H54 (cell line): ENCODE results near the gene ALOX5AP.

ENCODE experiments used
- DNase-seq: peaks from one replicate; pipeline ENCODE4 v3.0.0; 2011; ENCODE audit warnings: low spot score, mixed read lengths; ENCODE audit not compliant: insufficient read length
- FAIRE-seq: peaks from 3 replicates; lab custom pipeline; 2011; peaks lifted over from hg19 to GRCh38; lab: Jason Lieb, UNC
- POLR2A ChIP-seq: IDR thresholded peaks from 2 replicates; pipeline ENCODE4 v1.6.1; 2011; ENCODE audit warnings: low read depth, mild to moderate bottlenecking, low read length

Gene ALOX5AP

GRCh38 chr13:30796631-30797601 is 61.6 kb downstream of the ALOX5AP start:
- no peak for DNase-seq
- FAIRE-seq: no peak
- TF ChIP-seq POLR2A: no peak

GRCh38 chr13:30797847-30798535 is 62.6 kb downstream of the ALOX5AP start:
- no peak for DNase-seq
- no peak for TF ChIP-seq POLR2A
- FAIRE-seq: no peak

- no peak for TF ChIP-seq POLR2A
- no peak for DNase-seq
- FAIRE-seq: no peak
Observed at GRCh38 chr13:30798776-30799355, 63.5 kb downstream of the ALOX5AP start.

GRCh38 chr13:30799356-30799824 is 64.0 kb downstream of the ALOX5AP start:
- TF ChIP-seq POLR2A: no peak
- no peak for FAIRE-seq

GRCh38 chr13:30800107-30800506 is 64.8 kb downstream of the ALOX5AP start:
- FAIRE-seq (no peak), DNase-seq (no peak)
- TF ChIP-seq POLR2A: no peak

More at GRCh38 chr13:30799356-30799824, 64.0 kb downstream of the ALOX5AP start:
- DNase-seq: no peak

- no peak for TF ChIP-seq POLR2A
- DNase-seq (no peak), FAIRE-seq (no peak)
Observed at GRCh38 chr13:30802501-30802900, 67.2 kb downstream of the ALOX5AP start.

GRCh38 chr13:30802953-30803478 is 67.7 kb downstream of the ALOX5AP start:
- no peak for FAIRE-seq
- peak; percentile 55 for DNase-seq
- no peak for TF ChIP-seq POLR2A

- FAIRE-seq: no peak
- no peak for DNase-seq
- no peak for TF ChIP-seq POLR2A
Observed at GRCh38 chr13:30803749-30804148, 68.4 kb downstream of the ALOX5AP start.

GRCh38 chr13:30804474-30804873 is 69.1 kb downstream of the ALOX5AP start:
- DNase-seq (no peak), FAIRE-seq (no peak)
- TF ChIP-seq POLR2A: no peak

- FAIRE-seq (no peak), DNase-seq (no peak)
- no peak for TF ChIP-seq POLR2A
Observed at GRCh38 chr13:30805132-30805537, 69.8 kb downstream of the ALOX5AP start.

GRCh38 chr13:30805603-30806011 is 70.3 kb downstream of the ALOX5AP start:
- TF ChIP-seq POLR2A: no peak
- FAIRE-seq (no peak), DNase-seq (no peak)

- no peak for TF ChIP-seq POLR2A
- DNase-seq (no peak), FAIRE-seq (no peak)
Observed at GRCh38 chr13:30806784-30807183, 71.4 kb downstream of the ALOX5AP start.

- no peak for DNase-seq
- FAIRE-seq: no peak
- TF ChIP-seq POLR2A: no peak
Observed at GRCh38 chr13:30807392-30807791, 72.0 kb downstream of the ALOX5AP start.
